HuH-7 (cell line): ENCODE data around the gene ADK.

Experiments
- DNase-seq: peaks from one replicate; pipeline ENCODE4 v3.0.0; 2011; ENCODE audit warnings: low spot score

Gene ADK

DNA sequence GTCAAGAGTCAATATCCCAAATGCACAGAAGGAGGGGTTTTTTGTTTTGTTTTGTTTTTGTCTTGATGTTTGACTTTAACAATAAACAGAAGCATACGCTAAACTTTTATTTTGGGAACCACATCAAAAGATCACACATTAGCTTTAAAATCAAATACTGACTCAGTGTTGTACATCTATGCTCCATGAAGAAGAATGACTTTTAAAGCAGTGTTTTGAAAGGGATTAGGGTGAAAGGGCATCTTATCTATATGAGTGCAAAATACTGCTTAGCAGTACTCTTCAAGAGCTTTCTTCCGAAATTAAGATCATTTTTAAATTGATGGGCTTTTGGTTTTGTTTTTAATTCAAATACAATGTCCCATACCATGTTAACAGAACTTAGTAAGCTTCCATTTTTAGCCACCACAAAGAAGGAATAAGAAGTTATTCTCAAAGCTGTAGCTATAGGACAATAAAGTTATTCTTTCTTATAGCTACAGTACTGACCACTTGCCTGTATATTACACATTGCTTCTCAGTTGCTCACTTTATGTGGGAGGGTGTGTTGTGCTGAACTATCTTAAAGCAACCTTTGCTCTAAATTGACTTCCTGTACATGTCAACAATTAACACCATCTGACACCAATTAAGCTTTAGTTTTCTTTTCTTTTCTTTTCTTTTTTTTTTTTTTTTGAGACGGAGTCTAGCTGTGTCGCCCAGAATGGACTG is 531.1 kb downstream of the ADK start:
- no peak for DNase-seq

DNA sequence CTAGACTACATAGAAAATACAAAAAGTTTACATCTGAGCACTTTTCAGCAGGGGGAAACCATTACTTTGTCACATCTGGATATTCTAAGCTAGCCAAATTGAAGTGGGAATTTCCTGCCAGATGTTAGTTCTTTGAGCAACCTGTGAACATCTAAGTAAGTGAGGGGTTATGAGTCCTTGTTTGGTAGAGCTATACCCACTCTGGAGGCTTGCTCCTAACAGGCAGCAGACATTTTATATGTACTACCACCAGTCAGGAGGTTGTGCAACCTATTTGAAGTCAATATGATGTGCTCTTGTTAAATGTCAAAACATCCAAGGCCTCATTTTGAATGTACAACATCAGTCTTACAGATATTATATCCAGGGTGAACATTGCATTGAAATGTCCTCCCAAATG is 532.0 kb downstream of the ADK start:
- DNase-seq, result no peak

DNA sequence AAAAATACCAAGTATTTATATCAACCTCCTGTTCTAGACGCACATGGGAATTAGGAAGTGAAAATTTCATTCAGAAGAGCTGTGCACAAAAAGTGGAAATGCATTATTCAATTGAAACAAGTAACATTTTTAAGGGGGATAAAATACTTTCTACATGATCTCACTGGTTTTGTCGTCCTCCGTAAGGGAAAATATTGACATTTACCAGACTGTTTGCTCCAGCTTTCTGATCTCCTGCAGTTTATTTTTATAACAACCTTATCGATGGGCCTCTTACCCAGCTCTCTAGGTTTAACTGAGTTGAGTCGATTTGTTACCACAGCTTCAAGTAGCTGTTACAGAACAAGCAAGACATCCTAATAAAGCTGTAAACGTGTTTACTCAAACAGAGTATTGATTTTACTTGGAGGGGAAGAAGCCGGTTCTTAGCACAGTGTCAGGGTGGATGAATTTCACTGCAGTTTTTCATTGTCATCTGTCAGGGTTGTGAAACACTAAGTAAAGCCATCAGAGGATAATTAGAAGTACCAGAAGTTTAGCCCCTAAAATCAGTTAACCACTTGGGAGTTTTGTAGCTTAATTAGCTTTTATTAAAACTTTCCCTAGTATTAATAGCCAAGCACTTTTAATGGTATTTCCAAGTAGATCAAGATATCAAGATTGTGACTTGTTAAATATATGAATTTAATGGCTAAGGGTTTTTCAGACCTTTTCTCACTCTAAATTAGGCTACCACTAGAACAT is 532.8 kb downstream of the ADK start:
- DNase-seq, result peak; percentile 30

DNA sequence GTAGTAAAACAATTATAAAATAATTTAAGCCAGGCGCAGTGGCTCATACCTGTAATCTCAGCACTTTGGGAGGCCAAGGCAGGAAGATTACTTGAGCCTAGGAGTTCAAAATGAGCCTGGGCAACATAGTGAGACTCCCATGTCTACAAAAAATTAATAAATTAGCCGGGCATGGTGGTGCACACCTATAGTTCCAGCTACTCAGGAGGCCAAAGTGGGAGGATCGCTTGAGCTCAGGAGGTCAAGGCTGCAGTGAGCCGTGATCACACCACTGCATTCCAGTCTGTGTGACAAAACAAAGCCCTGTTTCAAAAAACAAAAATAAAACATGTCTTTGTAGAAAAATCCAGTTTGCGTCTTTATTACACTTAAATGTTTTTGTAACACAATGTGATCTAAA is 533.4 kb downstream of the ADK start:
- no peak for DNase-seq

DNA sequence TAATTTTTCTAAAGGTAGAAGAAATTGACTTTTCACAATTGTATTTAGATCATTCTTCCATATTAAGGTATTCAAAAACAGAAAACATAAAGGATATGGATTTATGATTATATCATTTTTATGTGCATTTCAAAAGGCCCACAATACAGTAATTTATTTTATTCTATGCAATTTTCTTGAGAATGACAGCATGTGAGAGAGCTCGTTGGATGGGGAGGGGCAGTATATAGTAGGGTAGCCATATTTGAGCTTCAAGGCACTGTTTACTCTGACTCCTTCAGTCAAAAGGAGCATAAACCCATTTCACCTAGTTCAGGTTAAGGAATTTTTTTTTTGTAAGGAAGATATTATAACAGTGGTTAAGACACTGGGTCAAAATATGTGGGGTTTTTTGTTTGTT is 534.5 kb downstream of the ADK start:
- DNase-seq, result no peak

DNA sequence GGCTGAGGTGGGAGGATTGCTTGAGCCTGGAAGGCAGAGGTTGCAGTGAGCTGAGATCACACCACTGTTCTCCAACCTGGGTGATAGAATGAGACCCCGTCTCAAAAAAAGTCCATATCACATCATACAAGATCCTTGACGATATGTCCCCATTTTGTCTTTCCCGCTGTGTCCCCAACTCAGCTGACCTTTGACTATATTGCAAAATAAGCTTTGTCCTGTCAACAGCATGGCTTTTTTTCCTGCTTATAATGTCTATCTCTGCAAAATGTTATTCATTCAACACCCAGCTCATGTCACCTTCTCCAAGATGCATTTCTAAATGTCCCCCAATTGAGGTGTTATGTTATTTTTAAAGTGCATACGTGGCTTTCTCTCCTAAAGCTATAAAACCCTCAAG is 539.4 kb downstream of the ADK start:
- DNase-seq, result no peak

DNA sequence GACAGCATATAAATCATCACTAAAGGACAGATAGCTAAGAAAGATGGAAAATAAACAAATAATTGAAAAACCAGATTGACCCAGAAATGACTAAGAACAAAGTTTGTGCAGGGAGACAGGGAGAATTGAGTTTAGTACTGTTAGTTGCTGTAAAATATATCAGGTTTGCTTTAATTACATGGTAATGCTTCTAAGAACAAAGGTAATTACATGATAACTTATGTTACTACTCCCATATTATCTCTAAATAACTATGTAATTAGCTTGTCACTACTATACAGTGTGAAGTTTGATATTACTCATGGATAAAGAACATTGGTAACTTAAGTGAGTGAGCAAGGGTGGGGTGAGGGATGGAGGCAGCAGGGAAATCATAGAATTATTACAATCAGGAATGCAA is 540.1 kb downstream of the ADK start:
- no peak for DNase-seq

DNA sequence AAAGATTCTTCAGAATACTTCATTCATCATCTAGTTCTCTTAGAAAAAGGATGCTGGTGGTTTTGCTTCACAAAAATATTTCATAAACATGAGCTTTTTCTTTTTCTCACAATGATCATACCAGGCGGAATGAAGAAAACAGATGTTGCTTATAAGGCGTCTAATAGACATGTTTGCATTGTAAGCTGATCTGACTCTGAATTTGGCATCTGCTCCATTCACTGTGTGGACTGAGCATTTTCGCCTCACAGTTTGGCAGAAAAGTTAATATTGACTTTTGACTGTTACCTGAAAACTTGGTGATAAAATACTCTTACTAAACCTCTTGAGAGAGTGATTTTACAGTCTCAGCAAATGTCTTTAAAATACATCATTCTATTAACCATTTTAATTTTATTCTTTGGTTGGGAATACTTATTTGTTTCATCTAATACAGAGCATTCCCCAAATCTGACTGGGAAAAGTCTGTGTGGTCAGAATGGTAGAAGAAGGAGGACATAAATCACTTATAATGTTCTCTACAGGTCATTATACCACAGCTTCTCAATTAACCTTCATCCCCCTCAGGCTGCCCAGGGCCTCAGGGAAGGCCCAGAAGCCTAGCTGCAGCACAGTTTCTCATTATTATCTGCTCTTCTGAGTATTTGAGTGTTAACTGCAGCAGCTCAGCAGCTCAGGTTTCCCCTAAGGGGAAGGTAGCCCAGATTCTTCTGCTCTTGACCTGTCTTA is 553.8 kb downstream of the ADK start:
- peak; percentile 2 for DNase-seq

DNA sequence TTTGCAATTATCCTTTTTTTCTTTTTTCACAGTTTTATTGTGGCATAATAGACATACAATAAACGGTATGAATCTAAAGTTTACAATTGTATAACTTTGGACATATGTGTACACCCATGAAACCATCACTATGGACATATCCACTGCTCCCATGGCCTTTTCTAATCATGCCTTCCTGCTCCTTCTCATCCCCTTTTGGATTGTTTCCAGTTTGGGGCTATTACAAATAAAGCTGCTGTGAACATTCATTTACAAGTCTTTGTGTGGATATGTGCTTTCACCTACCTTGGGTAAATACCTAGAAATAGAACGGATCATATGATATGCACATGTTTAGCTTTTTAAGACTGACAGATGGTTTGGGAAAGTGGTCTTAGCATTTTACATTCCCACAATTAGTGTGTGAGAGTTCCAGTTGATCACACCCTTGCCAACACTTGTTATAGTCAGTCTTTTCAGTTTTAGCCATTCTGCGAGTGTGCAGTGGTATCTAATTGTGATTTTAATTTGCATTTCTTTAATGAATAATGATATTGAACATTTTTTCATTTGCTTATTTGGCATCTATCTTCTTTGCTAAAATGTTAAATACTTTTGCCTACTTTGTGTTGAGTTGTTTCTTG is 554.4 kb downstream of the ADK start:
- DNase-seq, result no peak

DNA sequence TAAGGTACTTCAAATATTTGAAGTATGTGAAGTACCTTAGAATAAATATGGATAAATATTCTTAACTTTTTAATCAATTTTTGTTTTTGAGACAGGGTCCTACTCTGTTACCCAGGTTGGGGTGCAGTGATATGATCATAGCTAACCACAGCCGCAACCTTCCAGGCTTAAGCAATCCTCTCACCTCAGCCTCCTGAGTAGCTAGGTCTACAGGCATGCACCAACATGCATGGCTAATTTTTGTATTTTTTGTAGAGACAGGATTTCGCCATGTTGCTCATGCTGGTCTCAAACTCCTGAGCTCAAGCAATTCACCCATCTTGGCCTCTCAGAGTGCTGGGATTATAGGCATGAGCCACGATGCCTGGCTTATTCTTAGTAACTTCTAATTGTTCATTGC is 555.9 kb downstream of the ADK start:
- no peak for DNase-seq

DNA sequence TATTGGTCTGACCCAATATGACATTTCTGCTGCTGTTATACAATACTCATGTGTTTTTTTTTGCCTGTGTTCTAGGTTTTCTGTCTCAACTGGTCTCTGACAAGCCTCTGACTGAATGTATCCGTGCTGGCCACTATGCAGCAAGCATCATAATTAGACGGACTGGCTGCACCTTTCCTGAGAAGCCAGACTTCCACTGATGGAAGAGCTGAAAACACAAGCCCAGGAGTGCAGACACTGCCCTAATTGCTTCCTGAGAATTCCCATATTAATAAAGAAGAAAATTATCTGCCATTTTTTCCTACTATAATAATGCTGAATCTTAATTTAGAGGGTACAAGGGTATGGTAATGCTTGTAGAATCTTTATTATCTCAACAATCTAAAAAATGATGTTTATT is 557.2 kb downstream of the ADK start:
- no peak for DNase-seq

DNA sequence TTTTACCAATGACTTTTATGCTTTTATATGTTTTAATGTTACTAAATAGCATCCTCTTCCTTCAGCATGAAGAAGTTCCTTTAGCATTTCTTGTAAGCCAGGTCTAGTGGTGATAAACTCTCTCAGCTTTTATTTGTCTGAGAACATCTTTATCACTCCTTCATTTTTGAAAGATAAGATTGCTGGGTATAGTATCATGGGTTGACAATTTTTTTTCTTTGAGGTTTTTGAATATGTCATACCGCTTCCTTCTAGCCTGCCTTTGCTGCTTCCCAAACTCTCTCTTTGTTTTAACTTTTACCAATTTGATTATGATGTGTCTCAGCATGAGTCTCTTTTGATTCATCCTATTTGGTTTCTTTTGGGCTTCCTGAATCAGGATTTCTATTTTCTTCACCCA is 567.2 kb downstream of the ADK start:
- no peak for DNase-seq

DNA sequence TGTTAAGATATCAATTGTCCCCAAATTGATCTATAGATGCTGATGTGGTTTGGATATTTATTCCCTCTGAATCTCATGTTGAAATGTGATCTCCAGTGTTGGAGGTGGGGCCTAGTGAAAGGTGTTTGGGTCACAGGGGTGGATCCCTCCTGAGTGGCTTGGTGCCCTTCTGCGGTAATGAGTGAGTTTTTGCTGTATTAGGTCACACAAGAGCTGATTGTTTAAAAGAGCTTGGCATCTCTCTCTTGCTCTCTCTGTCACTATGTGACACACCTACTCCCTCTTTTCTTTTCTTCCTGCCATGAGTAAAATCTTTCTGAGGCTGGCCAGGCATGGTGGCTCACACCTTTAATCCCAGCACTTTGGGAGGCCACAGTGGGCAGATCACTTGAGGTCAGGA is 577.2 kb downstream of the ADK start:
- DNase-seq, result no peak

DNA sequence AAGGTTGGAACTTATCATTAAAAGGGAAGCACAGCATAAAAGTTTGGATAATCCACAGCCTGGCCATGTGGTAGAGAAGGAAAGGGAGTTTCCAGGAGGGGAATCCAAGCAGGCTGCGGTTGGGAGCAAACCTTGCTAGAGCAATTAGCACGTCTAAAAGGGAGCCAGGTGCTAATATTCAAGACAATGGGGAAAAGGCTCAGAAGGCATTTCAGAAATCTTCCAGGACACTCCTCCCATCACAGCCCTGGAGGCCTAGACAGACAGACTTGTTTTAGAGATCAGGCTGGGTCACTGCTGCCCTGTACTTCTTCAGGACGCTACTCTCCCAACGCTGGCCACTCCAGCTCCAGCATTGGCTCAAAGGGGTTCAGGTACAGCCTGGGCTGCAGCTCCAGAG is 579.2 kb downstream of the ADK start:
- DNase-seq, result no peak

DNA sequence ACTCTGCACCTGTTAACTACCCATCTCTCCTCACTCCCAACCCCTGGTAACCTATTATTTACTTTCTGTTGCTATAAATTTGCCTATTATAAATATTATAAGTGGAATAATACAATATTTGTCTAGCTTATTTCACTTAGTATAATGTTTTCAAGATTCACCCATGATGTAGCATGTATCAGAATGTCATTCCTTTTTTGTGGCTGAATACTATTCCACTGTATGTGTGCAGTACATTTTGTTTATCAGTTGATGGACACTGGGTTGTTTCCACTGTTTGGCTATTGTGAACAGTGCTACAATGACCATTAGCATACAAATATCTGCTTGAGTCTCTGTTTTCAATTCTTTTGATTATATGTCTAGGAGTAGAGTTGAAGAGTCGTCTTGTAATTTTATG is 582.6 kb downstream of the ADK start:
- DNase-seq, result no peak

DNA sequence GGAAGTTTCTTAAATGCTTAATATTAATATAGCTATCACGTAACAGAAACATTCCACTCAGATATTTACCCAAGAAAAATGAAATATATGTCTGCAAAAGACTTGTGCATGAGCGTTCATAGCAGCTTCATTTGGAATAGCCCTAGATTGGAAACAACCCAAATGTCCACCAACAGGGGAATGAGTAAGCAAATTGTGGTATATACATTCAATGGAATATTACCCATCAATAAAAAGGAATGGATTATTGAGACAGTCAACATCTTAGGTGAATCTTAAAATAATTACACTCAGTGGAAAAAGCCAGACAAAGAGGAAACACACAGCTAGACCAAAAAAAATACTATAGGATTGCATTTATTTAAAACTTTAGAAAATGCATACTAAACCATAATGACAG is 585.0 kb downstream of the ADK start:
- DNase-seq, result no peak

DNA sequence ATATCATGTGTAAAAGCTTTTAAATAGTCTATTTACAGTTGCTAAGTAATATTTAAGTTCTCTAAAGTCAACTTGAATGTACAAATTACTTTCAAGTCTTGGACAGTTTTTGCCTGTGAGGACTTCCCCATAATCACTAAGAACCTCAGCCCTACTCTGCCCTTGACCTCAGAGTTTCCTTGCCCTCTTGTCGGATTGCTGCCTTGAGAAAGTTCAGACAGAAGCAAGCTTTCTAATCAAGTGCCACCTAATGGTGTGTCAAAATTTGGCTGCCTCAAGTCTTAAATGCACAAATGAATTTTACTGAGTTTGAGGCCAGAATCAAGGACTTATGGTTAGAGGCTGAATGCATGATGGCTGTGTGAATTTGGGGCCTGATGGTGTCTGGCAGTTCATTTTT is 587.0 kb downstream of the ADK start:
- no peak for DNase-seq

DNA sequence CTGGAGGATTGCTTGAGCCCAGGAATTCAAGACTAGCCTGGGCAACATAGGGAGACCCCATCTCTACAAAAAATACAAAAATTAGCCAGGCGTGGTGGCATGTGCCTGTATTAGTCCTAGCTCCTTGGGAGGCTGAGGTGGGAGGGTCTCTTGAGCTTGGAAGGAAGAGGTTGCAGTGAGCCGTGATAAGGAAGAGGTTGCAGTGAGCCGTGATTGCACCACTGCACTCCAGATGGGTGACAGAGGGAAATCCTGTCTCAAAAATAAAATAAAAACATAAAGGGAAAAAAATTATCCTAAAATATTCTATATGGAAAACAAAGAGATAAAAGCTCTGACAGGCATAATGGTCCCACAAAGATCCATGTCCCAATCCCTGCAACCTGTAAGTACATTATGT is 587.5 kb downstream of the ADK start:
- DNase-seq, result no peak

DNA sequence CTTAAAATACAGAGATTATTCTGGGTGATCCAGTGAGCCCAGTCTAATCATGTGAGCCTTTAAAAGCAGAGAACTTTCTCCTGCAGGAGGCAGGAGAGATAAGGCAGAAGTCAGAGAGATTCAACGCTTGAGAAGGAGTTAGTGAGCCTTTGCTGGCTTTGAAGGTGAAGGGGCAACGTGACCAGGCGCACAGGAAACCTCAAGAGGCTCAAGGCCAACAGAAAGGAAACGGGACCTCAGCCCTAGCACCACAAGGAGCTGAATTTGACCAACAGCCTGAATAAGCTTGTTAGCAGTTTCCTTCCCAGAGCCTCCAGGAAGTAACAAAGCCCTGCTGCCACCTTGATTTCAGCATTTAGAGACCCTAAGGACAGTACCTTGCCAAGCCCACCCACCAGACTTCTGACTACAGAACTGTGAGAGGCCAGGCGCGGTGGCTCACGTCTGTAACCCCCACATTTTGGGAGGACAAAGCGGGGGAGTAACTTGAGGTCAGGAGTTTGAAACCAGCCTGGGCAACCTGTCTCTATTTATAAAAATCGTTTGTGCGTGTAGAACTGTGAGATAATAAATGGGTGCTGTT is 588.1 kb downstream of the ADK start:
- DNase-seq, result no peak

DNA sequence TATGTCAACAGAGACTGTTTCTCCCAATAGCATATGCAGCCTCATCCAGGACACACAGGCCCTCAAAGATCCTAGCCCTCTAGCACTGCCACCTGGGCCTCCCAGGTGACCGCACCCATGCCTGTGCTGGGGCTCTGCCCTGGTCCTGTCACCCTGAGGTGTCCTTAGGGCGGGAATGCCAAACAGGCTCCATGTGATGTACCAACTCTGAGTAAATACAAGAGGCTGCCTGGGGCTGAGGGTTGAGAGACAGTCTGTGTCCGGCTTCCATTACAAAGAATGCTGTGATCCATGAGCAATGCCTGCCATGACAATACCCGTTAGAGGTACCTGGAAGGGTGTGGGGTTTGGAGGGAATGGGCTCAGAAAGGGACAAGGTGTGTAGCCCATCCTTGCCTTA is 592.4 kb downstream of the ADK start:
- no peak for DNase-seq

DNA sequence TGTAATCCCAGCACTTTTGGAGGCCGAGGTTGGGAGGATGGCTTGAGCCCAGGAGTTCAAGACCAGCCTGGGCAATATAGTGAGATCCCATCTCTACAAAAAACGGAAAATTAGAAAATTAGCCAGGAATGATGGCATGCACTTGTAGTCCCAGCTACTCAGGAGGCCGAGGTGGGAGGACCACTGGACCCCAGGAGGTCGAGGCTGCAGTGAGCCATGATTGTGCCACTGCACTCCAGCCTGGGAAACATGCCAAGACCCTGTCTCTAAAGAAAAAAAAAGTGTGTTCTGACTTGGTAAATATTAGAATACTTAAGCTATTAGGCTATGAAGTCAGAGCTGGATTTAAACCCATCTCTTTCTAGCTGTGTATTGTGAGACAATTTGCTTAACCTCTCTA is 594.4 kb downstream of the ADK start:
- DNase-seq, result no peak

DNA sequence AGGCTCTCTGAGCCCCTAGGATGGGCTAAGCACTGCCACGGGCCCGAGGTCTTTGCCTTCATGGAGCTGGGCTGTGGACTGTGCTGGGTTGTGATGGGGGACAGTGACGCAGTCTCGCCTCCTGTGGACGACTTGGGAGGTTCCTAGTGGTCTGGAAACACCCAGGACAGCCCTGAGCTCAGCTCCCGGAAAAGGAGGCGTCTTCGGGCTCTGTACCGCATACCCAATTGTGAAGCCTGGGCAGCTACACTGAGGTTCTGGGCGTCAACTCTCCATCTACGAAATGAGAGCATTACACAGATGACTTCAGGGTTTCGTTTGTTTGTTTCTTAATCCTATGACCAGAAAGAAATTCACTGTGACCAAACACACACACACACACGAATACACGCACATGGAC is 595.8 kb downstream of the ADK start:
- DNase-seq, result no peak
